ENCODE data around the gene ARFGAP2.
A peak's percentile ranks its signal among the peaks of the same experiment; 100 is the strongest.

ARFGAP2 gene

DNA sequence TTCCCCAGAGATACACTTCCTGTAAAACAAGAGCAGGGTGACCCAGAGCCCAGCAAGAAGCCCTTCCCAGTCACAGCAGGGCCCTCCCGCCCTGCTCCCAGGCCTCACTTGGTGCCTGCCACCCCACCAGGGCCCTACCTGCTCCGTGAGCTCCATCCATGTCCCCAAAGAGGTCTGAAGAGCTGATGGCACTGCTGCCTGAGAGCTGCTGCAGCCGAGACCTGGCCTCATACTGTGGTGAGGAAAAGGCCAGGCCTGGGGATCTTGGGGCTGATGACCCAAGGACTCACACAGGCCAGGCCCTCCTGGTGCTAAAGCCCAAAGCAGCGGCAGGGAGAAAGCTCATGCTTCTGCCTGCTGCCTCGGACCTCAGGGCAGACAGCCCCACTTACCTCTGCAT lies 10.3 kb downstream of the ARFGAP2 start:
- DNase-seq: no peak

GRCh38 chr11:47165253-47165840 lies 11.3 kb downstream of the ARFGAP2 start:
- no peak for DNase-seq

- DNase-seq: no peak
Measured at GRCh38 chr11:47164321-47164720, 12.4 kb downstream of the ARFGAP2 start.

DNA sequence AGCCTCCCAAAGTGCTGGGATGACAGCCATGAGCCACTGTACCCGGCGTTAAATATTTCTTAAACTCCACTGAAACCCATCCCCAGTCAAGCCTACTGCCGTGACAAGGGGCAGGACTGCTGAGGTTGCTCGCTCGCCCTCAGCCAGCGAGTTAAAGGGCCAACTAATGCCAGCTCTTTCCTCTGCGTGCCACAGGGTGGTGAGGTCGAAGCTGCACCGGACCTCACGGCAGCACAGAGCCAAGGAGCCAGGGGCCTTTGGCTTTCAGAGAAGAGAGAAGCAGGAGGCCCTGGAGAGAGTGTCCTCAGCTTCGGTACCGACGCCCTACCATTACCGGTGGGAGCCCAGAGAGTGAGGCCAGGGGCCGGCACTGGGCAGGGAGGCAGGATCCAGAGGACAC lies 12.8 kb downstream of the ARFGAP2 start:
- no peak for DNase-seq

DNA sequence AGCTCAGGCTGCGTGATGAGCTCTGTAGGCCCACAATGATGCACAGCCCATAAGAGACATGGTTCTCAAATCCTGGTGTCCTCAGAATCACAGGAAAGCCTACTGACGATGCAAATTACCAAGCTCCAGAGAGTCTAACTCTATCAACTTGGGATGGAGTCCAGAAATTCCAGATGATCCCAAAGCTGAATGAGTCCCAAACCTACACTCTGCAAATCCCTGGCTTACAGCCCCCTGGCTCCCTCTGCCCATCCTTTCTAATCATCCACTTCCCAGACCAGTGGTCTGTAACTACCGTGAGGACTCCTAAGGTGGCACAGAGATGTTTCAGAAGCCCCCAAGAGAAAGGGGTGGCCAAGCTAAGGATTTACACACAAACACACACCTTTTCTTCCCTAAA lies 13.5 kb downstream of the ARFGAP2 start:
- DNase-seq: no peak

DNA sequence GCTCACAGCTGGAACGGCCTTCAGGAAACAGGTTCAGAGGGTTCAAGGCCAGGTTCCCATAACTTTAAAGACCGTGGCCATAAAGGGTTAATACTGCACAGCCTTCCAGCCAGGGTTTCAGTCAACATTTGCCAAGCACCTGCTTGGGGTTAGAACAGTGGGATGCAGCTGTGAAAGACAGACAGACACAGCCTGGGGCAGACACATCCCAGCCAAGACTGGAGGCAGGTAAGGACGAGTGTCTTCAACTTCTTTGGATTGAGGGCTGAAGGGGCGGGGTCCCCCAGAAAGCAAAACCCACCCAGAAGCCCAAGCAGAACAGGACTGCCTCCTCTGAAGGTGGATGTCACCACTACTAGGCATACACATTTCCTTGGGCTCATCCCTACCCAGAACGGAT lies 14.3 kb downstream of the ARFGAP2 start:
- no peak for DNase-seq

GRCh38 chr11:47161890-47162289 lies 14.8 kb downstream of the ARFGAP2 start:
- no peak for DNase-seq

DNA sequence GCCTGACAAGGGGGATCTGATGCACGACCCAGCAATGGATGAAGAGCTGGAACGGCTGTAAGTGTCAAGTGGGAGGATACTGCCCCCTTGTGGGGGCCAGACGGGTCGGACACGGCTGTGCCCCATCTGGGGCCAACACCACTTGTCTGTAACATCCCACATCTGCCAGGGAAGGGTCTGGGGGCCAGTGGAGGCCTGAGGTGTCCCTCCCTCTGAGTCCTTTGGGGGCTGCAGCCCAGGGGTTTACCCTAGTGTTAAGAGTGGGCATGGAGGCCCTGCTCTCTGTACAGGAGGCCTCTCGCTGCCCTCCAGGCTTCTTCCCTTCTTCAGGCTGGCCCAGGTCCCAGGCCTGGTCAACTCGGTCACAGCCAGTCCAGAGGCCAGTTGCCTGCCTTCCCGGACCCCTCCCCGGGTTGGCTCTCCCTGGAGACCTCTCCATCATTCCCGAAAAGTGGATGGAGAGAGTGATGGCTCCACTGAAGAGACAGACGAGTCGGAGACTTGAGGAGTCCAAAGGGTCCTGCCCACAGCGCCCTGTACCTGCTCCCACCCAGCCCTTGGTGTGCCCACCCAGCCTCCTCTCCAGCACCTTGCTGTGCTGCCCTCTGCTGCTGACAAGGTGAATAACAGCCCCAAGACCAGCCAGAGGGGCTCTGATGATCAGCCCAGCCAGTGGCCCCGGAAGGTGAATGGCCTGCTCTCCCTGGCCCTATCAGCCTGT lies 15.4 kb downstream of the ARFGAP2 start:
- peak; percentile 42 for DNase-seq

GRCh38 chr11:47160753-47161133 lies 15.9 kb downstream of the ARFGAP2 start:
- no peak for DNase-seq

DNA sequence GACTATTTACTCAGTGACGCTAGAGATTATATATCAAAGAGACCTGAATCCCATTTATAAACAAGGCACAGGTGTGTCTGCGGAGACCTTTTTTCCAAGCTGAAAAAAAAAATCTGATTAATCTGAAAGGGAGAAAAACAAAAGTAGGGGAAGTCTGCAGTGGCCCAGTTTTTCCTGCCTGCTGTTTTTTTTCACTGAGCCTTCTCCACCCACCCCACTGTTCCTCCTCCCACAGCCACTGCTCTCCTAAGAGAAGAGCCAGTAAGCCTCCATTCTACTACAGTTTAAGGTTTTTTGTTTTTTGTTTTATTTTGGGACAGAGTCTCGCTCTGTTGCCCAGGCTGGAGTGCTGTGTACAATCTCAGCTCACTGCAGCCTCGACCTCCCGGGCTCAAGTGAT lies 18.4 kb downstream of the ARFGAP2 start:
- no peak for DNase-seq

- DNase-seq: no peak
Measured at GRCh38 chr11:47157805-47158204, 18.9 kb downstream of the ARFGAP2 start.

DNA sequence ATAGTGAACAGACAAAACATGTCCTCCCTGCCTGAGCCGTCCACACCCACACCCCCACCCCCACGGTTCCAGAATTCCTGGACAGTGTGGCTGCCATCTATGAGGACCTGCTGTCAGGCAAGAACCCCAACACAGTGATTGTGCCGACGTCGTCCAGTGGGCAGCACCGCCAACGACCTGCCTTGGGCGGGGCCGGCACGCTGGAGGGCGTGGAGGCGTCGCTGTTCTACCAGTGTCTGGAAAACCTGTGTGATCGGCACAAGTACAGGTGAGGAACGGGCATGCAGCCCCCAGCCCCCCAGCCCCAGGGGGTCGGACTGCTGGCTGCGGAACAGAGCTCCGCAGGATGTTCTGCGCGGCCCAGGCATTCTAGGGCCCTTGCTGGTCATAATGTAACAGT lies 19.7 kb downstream of the ARFGAP2 start:
- no peak for DNase-seq

DNA sequence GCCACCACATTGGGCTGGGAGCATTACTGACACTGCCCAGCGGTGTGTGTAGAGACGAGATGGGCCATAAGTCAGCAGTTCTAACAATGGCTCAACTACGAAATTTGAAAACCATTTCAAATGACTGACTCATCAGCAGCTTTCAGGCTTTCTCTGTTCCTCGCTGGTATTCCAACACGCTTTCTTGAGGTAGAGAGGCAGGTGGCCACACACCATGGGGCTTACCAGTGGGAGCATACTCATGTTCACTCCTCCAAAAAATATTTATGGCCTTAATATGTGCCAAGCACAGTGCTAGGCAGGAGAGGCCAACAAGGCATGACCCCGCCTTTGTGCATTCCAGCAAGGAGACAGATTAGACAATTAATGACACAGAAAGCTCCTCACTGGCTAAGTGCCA lies 20.3 kb downstream of the ARFGAP2 start:
- DNase-seq: no peak

DNA sequence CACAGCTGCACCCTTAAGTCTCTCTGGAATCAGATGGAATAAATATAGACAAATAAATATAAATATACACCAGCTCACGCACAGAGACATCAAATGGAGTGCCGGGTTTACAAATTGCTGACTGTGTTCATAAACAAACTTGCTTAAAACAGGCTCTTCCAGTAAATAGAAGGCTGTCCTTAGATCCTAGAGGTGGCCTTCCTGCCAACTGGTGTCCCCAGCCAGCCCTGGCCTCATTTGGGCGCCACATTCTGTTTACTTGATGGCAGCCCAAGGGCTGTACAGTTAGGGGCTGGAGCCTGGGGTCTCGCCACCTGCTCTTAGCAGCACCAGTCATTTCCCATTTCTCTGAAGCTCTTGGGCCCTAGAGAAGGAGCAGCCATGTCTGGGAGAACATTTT lies 20.8 kb downstream of the ARFGAP2 start:
- no peak for DNase-seq

DNA sequence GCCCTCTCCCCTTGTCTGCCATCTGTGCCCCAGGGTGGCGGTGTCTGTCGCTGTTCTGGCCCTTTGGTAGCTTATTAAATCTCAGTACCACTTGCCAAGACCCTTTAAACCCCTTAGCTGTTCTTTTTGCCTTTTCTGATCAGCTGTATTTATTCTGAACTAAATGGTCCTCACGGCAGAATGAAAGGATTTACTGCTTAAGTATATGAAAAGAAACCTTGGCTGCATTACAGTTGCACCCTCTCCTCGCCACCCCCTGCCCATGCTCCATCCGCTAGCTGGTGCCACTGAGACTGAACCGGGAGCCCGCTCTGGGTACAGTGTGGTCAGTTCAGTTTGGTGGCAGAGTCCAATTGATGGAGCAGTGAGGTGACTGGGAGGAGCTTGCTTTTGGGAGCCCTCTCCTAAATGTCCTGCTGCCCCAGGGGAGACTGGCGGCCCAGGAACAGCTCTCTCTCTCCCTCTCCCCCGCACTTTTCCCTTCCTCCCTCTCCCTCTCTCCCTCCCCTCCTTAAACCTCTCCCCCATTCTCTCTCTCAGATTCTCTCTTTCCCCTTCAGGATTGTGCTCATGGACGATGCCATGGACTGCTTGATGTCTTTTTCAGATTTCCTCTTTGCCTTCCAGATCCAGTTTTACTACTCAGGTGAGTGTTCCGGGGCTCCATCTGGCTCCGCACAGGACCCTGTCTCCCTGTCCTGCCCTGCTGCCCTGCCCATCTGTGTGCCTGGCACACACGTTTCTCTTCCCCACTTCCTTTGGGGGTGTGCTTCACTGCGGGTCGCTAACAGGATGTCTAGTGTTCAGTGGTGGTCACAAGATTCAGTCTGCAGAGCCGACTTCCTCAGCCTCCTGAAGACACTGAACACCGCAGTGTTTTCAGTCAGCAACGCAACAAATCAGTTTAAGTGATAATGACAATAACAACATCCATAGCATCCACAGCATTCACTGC lies 21.8 kb downstream of the ARFGAP2 start:
- no peak for DNase-seq

DNA sequence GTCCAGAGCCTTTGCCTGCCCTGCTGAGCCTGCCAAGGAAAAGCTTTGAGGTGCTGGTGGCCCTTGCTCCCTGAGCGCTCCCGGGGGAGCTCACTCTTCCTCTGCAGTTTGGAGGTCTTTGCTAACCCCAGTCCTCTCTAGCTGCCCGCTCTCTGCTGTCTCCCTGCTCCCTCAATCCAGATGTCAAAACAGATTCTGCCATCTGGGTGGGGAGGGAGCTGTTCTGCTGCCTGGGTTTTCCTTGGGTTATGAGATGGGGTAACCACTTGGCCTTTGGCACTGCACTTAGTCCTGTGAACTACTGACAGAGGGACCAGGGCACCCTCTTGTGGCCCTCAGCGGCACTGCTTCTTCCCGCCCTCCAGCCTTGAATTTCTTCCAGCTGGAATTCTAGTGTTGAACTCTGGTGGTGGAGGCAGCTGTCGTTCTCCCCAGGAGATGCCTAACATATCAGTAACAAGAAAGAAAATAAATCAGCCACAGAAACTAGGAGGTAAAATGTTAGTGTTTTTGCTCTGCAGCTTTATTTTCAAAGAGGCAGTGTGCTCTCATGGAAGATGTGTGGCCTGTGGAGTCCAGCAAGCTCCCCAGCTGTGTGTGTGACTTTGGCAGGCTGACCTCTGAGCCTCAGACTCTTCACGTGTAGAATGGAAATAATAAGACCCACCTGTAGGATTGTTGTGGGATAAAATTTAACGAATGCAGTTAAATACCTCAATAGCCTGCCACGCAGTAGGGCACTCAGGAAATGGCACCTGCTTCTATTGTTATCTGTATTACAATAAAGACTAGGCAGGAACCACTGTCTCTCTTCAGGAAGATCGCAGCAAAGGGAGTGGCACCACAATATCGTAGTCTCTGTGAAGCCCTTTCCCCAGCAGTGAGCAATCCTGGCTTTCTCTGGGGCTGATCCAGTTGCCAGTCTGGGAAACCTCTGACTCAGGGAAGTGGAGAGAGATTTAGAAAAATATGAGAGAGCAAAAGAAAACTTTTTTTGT lies 23.4 kb downstream of the ARFGAP2 start:
- DNase-seq: peak; percentile 77

- DNase-seq: no peak
Measured at GRCh38 chr11:47152126-47152952, 24.3 kb downstream of the ARFGAP2 start.

DNA sequence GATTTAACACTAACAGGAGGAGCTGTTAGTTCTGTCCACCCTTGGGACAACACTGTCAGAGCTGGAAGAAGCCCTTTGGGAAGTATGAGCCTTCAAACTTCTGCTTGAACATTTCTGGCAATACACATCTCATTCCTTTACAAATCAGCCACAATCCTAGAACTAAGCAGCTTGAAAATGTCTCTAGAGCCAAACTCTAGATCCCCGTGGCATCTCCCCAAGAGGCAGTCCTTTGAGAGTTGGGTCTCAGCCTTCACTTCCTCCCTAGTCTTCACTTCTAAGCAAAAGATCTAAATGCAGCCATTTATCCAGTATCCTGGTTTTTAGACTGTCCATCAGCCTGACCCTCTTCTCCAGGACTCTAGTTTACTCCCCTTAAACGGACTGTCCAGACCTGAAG lies 26.9 kb downstream of the ARFGAP2 start:
- no peak for DNase-seq

DNA sequence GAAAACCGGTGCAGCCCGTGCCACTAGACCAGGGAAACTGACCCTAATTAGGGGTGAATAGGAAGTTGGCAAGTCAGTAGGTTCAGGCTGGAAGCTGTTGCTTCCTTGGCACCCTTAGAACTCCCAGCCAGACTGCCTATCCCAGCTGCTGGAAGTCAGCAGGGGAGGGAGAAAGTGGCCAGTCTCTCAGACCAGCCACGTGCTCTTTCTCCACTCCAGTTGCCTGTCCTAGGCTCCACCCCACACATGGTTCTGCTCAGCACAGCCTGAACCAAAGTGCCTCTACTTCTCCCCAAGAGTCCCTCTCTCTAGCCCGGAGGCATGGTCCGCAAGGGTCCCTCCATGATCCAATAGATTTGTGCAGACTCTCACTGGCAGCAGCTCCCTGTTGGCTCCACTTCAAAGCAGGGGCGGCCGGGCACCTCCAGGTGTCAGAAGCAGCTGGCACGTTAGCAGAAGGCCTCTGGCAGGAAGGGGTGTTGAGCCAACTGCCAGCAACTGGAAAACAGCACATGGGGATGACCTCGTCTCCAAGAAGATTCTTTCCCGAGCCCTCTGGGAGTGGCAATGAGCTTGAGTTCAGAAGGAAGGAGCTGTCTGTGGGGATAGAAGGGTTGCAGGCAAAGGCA lies 27.7 kb downstream of the ARFGAP2 start:
- peak; percentile 66 for DNase-seq

DNA sequence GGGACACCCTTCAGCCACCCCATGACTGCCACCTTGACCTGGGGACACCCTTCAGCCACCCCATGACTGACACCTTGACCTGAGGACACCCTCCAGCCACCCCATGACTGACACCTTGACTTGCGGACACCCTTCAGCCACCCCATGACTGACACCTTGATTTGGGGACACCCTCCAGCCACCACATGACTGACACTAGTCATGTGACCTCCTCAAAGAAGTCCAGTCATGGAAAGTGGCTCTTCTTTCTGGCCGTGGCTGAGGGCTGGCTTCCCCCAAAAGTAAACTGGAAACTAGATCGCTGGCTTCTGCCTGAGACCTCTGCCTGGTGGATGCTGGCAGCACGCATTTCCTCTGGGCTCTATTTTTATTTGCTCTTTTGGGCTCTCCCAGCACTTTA lies 28.4 kb downstream of the ARFGAP2 start:
- DNase-seq: no peak

- no peak for DNase-seq
Measured at GRCh38 chr11:47147681-47148080, 29.0 kb downstream of the ARFGAP2 start.

Data from NCI-H2171 treated with DMSO at 0.1 percent for 48 hours (cell line).